Stimulated activated CD4-positive, alpha-beta T cell treated with anti-CD3 and anti-CD28 coated beads, Interleukin-15, amount 100 ng/mL, for 1 hour (primary cell): ENCODE data around the gene TLE4.
"Not testable (repeated sequence)": the region's sequence is repeated elsewhere in the genome, so short reads cannot be mapped to it uniquely, and the experiment has no call there.

Experiments used
- DNase-seq, 2 donors: peaks; one replicate each; pipeline ENCODE4 v3.0.0-alpha.2; 2020; ENCODE audit warnings: low read depth in 1 of 2, low spot score in 1 of 2

The TLE4 gene

GRCh38 chr9:79598562-79599345 lies 27.0 kb downstream of the TLE4 start:
- DNase-seq, result no peak

DNA sequence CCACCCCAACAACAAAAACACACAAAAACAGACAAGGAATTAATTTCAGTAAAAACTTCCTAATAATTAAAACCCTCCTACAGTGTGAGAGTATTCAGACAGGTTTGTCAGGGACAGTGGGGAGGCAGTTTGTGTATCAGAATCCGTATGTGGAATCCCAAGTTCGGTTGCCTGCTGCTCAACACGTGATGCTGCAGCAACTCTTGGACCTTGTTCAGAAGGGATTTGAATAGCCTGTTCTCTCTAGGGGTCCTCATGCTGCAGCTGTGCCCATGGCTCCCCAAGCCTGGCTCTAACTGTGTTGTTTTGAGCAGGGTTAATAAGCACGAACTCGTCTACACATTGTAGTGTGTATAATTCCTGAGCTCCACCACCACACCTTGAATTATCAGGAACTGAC lies 28.7 kb downstream of the TLE4 start:
- no peak for DNase-seq

- DNase-seq, result no peak
These were observed 31.6 kb downstream of the TLE4 start for GRCh38 chr9:79603222-79603920.

DNA sequence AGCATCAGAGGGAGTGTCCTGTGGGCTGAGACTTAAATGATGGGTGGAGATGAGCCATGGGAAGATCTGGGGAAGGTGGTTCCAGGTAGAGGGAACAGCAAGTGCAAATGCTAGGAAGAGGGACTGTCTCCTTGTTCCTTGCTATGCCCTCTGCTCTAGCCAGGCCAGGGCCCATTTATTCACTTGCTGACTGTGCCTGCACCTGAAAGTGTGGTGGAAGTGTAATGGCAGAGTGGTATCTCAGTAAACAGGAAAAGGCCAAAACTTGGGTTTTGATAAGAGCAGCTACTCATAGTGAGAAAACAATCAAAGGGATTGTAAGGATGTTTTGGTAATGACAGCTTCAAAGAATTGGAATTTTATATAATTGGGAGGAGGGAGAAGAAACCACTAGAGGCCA lies 32.4 kb downstream of the TLE4 start:
- DNase-seq, result no peak

GRCh38 chr9:79604921-79605562 lies 33.3 kb downstream of the TLE4 start:
- DNase-seq, result no peak

GRCh38 chr9:79606529-79606928 lies 34.8 kb downstream of the TLE4 start:
- DNase-seq, result not testable (repeated sequence)

- DNase-seq, result no peak
These were observed 37.8 kb downstream of the TLE4 start for GRCh38 chr9:79609468-79610018.

DNA sequence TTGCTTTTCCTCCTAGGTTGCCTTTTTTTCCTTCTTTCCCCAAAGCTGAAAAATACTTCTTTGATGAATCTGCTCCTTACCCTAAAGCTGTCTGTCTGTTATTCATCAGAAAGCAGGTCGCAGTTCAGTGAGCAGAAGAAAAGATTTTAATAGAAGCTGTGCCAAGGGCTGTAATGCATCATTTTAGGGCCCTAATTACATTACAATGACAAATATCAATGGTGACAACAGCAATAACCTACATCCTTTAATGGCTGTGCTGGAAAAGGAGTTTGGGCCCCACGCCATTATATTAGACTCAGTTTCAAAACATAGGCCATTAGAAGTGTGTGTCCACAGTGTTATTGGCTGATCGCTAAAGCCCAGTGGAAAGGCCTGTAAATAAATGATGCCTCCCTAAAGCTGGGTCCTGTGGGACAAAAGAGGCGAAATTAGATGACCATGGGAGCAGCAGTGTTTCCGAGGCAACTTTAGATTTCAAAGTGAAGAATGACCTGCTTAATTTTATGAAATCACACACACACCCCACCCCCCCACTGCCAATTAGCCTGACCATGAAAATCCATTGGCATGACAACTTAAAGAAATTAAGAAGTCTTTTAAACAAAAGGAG lies 38.4 kb downstream of the TLE4 start:
- DNase-seq, result no peak

GRCh38 chr9:79610791-79611614 lies 39.2 kb downstream of the TLE4 start:
- no peak for DNase-seq

GRCh38 chr9:79613145-79613544 lies 41.4 kb downstream of the TLE4 start:
- no peak for DNase-seq

DNA sequence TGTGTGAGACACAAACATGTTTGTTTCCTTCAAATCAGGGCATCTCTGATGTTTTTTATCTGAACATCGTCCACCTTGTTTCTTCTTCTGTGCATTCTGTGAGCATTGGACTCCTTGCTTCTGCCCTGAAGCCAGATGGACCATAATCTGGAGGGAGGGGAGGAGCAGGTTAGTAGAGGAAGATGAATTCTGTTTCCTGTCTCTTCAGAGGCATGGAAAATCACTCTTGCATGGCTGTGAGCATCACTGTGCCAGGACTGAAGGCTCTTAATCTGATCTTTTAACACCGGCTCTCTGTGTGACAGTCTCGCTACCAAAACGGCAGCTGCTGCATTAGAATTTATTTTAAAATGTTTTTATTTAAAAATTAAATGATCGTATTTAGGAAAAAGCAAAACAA lies 43.3 kb downstream of the TLE4 start:
- no peak for DNase-seq

DNA sequence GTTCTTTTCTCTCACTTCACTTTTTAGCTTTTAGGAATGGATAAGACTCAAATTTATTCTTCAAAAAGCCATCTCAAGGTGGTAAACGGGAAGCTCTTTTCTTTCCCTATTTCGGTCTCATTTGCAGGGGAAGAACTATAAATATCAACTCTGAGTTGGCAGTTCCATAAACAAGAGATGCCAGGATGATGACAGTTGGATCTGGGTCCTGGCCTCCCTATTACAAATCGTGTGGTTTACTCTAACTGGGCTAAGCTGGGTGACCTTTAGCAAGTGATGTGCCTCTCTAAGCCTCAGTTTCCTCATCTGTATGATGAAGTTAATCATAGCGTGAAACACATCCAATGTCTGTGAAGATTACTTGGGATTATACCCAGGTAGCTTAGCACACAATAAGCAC lies 44.2 kb downstream of the TLE4 start:
- DNase-seq, result no peak

DNA sequence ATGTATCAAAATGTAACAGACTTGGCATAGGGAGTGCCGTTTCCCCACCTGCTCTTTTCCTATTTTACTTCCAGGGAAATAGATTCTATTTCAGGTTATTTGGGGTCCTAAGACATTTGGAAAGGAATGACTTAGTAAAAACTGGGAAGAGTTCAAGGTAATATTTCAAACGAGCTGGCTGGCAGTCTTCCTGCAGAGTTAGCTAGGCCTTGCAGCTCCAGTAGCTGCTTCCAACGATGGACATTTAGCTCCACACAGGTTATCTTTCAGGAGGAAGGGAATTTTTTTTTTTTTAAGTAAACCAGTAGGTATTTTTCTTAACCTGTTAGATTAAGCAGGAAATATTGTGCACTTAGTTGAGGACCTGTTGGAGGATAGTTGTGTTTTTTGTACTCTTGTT lies 45.2 kb downstream of the TLE4 start:
- DNase-seq, result no peak

DNA sequence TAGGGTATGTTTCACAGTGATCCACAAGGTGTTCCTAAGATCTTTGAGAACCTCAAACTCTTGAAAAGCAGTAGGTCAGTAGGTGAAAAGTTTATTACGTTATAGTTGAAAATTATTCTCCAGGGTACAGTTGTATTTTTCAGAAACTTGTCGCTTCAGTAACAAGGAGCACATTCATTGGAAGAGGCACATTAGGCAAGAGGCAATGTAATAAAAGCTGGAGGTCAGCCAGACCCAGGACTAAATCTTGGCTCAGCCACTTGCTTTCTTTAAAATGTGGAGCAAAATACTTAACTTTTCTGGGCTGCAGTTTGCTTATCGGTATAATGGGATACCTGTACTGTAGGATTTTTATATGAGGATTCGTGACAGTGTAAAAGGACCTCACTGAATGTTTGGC lies 45.6 kb downstream of the TLE4 start:
- DNase-seq, result no peak

- DNase-seq, result no peak
These were observed 48.2 kb downstream of the TLE4 start for GRCh38 chr9:79619930-79620329.

- no peak for DNase-seq
These were observed 50.3 kb downstream of the TLE4 start for GRCh38 chr9:79621916-79622575.

DNA sequence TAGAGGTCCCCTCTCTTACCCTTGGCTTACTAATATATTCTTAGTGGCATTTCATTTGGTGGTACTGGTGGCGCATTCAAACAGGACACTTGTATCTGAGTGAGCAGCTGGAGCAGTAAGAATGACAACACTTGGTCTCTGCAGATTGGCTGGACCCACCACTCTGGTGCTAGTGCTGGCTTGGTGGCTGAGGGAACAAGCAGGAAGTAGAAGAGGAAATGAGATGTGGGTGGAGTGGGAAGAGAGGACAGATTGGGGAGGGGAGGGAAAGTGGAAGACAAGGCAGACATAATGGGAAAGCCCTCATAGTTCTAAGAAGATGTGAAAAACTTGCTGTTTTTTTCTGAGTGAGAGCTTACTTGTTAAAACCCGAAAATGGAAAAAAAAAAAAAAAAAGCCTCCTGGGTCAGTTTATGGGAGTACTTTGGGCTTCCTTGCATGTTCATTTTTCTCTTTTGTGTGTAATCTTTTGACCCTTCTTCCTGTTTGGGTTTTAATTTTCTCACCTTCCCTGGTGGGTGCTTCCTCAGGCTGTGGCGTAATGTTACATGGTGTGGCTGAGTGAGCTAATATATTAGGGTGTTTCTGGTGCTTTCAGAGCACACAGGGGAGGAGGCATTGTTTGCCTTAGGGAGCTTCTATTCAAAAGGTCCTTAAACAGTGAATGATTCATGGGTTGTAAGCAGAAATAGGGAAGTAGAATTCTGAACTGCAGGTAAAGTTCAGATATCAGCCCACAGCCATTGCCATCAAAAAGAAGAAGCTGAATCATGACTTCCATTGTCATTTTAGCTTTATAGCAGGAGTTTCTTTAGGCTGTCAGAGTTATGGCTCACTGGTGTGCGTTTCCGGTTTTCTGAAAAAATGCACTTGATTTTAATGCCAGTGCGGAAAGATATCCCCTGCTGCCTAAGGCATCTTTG lies 52.3 kb downstream of the TLE4 start:
- no peak for DNase-seq

DNA sequence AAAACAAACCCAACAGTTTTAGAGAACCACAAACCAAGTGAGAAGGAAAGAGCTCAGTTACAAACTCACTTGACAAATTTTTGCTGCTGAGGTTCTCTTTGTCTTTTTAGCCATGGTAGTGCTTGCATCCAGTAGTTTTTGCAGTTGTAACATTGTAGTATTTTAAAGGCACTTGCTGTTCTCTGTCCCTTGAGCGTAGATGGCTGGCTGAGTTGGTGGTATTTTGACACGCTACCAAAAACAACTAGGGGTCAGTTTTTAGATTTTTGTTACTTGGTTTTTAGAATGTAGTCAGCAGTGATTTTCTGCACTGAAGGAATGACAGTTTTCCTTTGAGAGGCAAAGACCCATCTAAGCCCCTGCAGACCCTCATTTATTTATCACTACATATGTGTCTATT lies 58.0 kb downstream of the TLE4 start:
- DNase-seq, result no peak
